ENCODE measurements around the gene BCAS3.

Gene BCAS3

DNA sequence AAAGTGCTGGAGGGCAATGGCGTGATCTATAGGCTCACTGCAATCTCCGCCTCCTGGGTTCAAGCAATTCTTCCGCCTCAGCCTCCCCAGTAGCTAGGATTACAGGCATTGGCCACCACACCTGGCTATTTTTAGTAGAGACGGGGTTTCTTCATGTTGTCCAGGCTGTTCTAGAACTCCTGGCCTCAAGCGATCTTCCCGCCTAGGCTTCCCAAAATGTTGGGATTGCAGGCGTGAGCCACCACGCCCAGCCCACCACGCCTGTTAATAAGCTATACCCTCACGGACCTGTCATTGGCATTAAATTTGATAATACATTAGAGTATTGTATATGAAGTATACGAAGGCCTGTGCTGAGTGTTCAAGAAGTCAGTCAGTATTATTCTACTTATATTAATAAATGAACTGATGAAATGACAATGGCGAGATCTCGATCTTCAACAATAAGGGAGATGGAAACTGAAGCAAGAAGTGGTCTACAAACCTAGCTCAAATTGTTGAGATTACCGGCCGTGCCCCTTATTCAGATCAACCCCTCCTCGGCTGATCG is 818 bp upstream of the BCAS3 start:
- no peak for DNase-seq

DNA sequence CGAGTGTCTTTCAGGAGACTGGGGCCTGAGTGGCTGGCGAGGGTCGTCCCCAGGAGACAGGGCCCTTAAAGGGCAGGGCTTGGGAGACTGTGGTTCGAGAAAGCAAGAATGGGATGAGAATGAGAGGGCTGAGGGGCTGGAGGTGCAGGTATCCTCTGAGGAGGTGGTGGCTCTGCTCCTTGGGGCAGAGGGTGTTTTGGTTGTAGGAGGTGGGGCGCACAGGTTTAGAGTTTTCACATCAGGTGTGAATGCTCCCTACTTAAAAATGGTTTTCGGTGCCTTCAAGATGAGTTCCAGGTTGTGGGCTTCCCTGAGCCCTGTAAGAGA is 430 bp downstream of the BCAS3 start:
- DNase-seq = no peak

DNA sequence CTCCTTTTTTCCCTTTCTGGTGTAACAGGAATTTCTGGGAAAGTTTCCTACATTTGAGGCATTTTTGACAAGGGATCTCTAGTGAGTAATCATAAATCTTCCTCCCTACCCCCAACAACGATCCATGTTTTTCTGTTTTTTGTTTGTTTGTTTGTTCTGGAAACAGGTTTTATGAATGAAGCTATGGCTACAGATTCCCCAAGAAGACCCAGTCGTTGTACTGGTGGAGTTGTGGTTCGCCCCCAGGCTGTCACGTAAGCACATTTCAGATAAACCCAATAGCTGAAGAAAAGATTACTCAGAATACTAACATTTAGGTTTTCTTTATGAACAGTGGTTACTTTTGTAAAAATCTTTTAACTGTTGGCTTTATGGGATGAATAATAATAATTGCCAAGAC is 1.6 kb downstream of the BCAS3 start:
- no peak for DNase-seq

DNA sequence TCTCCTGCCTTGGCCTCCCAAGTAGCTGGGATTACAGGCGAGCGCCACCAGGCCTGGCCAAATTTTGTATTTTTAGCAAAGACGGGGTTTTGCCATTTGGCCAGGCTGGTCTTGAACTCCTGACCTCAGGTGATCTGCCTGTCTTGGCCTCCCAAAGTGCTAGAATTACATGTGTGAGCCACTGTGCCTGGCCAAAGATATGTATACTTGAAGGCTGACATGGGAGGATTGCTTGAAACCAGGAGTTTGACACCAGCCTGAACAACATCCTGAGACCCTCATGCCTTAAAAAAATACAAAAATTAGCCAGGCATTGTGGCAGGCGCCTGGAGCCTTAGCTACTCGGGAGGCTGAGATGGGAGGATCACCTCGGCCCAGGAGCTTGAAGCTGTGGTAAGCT is 3.1 kb downstream of the BCAS3 start:
- DNase-seq = no peak

DNA sequence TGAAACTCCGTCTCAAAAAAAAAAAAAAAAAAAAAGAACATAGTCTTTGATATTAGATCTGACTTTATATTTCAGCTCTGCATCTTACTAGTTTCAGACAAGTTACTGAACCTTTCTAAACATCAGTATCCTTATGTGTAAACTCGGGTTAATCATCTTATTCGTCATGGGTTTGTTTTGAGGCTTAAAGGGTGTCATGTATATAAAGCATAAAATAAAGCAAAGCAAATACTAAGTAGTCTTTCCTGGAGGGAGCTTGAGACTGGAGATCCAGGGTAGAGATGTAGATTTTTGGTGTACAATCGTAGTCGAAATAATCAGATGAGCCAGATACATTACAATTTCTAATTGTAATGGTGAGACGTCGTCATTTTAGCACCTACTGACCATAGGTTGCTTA is 7.8 kb downstream of the BCAS3 start:
- no peak for DNase-seq

DNA sequence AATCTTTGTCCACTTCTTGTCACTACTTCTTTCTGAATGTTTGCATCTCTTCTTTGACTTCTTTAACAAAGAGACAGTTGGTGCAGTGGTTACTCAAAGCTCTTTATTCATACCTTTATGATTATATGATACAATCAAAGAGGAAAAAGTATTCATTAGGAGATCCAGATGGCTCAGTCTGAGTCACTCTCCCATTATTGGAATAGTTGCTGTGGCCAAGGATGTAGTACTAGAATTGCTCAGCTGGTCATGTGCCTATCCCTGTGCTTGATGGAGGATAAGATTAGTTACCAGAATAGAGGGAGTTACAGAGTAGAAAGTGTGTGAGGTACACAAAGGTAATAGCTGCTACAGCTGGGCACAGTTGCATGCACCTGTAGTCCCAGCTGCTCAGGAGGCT is 18.3 kb downstream of the BCAS3 start:
- no peak for DNase-seq

DNA sequence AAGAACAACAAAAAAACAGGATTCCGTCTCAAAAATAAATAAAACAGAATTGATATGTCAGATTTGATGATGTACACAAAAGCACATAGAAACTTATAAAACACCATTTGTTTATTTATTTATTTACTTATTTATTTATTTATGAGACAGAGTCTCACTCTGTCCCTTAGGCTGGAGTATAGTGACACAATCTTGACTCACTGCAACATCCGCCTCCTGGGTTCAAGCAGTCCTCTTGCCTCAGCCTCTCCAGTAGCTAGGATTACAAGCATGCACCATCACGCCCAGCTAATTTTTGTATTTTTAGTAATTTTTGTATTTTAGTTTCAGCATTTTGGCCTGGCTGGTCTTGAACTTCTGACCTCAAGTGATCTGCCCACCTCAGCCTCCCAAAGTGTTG is 21.4 kb downstream of the BCAS3 start:
- no peak for DNase-seq

DNA sequence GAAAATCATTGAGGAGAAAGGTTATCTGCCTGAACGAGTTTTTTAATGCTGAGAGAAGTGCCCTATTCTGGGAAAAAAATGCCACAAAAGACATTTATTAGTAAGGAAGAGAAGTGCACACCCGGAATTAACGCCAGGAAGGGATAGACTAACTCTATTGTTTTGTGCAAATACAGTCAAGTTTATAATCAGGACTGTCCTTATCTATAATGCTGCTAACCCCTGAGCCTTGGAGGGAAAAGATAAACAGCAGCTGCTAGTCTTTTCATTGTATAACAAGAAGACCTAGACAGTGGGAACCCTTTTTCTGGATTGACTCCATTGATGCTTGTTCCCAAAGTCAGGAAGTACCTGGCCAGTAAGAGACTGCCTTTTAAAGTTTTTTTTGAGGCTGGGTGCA is 26.5 kb downstream of the BCAS3 start:
- peak; percentile 44 for DNase-seq

DNA sequence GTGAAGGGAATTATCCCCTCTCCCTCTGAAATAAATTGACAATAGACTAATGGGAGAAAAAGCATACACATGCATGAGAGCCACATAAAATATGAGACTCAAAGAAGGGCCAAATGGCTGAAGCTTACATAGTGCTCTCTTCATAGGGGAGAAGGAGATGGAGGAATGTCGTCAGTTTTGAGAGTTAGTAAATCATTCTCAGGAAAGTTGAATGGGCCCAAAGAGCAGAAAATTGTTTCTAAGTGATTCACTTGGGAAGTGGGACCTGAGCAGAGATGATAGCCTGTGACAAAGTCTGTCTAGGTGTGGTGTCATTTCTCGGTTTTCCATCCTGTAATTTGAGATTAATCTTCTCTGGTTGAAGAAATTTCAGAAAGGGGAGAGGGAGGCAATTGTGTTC is 35.0 kb downstream of the BCAS3 start:
- no peak for DNase-seq

DNA sequence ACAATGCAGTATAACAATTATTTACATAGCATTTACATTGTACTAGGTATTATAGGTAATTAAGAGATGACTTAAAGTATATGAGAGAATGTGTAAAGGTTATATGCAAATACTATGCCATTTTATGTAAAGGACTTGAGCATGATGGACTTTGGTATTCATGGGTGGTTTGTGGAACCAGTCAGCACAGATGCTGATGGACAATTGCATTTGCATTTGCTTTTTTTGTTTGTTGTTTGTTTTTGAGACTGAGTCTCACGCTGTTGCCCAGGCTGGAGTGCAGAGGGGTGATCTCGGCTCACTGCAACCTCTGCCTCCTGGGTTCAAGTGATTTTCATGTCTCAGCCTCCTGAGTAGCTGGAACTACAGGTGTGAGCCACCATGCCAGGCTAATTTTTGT is 36.0 kb downstream of the BCAS3 start:
- DNase-seq = no peak

DNA sequence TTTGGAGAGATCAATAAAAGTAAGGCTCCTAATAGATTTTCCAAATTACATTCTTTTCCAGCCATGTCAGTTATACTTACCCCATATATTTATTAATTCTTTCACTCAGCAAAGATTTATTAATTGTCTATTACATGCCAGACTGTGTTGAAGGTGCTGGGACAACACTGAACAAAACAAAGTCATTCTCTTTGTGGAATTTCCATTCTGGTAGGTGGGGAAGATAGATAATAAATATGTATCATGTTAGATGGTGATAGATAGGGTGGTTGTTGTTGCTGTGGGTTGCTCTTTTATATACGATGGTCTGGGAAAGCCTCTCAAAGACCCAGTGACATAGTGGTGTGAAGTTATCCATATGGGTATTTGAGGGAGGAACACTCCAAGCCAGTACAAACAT is 39.1 kb downstream of the BCAS3 start:
- no peak for DNase-seq

DNA sequence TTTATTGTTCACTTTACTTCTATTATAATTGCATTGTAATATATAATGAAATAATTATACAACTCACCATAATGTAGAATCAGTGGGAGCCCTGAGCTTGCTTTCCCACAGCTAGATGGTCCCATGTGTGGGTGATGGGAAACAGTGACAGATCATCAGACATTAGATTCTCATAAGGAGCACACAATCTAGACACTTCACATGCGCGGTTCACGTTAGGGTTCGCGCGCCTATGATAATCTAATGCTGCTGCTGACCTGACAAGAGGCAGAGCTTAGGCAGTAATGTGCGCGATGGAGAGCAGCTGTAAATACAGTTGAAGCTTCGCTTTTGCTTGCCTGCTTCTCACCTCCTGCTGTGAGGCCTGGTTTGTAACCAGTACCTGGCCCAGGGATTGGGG is 40.2 kb downstream of the BCAS3 start:
- no peak for DNase-seq

DNA sequence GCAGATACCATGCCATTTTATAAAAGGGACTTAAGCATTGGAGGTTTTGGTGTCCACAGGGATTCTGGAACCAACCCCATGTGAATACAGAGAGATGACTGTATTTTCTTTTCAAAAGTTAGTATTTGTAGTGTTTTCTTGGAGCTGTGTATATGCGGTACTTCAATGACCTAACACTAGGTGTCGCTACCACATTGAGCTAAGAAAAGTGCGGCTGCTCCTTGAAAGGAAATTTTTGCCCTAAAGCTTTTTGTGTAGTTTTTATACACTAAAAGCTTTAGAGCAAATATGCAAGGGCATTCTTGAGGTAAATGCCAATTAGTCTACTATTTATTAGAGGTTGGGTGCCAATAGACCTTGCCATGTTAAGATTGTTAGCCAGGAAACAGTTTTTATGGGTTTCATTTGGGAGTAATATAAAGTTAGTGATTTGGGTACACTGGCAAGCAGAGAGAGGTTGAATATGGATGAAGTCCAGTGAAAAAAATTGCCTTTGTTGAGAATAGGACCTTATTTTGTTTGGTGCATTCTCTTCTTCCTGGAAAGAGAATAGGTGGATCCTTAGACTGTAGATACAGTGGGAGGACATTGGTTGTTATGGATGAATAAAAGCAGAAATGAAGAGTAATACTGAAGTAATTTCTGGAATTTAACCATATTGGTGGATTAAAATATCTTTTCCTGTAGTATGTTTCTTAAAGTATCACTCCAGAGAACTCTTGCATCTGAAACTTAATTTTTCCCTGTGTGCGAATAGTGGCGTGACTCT is 43.3 kb downstream of the BCAS3 start:
- DNase-seq = peak; percentile 67

DNA sequence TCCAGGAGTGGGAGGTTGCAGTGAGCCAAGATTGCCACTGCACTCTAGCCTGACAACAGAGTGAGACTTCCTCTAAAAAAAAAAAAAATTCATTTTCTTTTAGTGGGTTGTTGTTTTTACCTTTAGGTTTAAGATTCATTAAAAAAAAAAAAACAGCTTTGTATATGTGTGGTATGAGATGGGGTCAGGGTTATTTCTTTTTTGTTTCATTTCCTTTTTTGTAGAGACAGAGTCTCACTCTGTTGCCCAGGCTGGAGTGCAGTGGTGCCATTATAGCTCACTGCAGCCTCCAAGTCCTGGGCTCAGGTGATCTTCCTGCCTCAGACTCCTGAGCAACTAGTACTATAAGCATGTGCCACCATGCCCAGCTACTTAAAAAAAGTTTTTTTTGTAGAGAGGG is 47.0 kb downstream of the BCAS3 start:
- DNase-seq = no peak

DNA sequence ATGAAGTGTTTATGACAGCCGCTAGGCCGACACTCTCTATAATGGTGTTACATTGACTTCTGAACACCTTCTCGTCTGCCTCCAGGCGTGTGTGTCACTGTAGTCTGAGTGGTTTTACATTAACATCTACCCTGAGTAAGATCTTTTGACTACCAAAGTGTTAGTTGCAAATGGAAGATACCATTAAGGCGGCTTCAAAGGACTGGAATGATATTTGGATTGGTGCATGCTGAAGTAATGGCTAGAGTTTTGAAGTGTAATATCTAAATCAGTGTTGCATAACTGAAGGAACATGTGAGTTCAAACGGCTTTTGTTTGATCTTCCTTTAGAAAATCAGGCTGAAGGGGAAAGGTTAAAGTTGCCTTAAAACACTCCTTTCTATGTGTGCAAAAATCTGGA is 52.2 kb downstream of the BCAS3 start:
- DNase-seq = no peak

DNA sequence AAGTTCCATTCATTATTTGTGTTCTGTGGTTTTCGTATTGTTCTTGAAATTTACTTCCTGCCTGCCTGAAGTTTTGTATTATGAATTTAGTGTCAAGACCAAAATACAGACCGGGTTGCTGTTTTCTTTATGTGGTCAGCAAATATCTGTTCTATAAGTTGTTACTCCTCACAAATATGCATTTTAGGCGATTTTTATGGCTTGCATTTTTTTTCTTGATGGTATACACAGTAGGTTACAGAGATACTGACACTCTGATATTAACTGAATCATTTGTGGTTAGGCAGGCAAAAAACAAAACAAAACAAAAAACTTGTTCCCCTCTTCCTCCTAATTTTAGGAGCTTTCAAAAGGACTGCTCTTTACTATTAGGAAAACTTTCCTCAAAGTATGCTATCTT is 52.6 kb downstream of the BCAS3 start:
- DNase-seq = no peak

DNA sequence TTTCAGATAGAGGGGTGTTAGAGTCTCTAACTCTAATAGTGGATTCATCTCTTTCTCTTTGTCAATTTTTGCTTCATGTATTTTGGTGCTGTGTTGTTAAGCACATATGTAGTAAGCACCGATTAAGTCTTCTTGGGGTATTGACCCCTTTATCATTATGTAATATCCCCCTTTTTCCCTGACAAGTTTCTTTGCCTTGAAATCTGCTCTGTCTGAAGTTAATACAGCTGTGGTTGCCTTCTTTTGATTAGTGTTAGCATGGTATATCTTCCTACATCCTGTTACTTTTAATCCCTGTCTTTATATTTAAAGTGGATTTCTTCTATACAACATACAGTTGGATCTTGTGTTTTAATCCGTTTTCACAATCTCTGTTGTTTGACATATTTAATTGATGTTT is 60.6 kb downstream of the BCAS3 start:
- DNase-seq = no peak

DNA sequence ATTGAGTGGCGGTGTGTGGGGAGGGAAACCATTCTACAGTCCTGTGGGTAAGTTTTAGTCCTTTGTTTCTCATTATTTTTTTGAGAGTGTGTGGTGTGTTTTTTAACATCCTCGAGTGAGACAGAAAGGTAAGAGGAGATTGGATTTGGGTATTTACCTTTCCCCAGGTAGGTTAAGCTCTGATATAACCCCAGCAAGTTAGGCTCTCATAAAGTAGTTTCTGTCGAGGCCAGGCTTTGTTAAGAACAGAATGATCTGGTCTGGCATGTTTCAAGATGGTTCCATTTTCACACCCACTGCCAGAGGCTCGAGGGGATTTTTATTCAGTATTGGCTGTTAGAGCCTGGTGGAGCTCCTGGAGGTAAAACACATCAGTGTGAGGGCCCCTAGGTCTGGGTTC is 62.9 kb downstream of the BCAS3 start:
- no peak for DNase-seq

DNA sequence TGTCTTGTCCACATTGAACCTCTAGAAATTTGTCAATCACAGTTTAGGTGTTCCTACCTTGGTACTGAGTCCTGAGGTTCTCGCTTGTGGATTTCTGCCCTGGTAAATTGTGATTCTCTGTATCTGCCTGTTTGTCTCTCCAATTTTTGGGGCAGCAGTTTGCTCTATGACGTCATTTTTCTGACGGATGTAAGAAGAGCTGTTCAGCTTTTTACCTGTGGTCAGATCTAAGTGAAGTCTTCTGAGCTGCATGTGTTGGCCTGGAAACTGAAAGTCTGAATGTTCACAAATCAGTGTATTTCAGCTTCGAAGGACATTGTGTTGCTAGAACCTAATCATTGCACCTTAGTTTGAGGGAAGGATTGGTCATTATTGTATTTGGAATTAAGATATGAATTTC is 63.4 kb downstream of the BCAS3 start:
- no peak for DNase-seq

DNA sequence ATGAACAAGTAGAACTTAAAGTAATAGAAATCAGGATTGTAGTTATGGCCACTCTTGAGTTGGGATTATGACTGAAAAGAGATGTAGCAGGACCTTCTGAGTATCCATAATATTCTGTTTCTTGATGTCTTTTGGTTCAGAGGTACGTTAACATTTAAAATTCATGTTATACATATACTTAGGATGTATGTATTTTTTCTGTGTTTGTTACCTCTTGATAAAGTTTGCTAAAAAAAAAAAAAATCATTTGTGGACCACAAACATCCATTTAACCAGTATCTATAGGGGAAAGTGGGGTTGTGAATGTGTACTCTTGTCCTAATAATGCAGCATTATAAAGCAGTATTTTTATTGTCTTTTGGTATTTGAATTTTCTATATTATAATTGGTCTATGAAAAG is 65.6 kb downstream of the BCAS3 start:
- no peak for DNase-seq

DNA sequence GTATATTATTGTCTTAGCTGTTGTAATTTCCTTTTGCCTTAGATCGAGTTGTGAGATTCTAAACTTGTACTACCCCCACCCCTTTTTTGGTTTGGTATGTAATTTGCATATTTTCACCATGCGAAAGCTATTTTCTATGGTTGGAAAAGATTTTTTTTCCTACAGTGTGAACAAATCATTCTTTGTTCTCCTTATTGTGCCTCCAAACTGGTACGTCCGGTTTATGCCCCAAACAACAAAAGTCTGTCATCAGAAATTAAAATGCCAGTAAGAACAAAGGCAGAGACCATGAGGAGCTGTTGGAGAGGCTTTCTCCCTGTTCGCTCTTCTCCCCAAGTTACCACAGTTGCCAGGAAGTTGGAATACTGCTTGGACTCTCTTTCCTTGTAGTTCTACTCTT is 66.1 kb downstream of the BCAS3 start:
- DNase-seq = no peak

DNA sequence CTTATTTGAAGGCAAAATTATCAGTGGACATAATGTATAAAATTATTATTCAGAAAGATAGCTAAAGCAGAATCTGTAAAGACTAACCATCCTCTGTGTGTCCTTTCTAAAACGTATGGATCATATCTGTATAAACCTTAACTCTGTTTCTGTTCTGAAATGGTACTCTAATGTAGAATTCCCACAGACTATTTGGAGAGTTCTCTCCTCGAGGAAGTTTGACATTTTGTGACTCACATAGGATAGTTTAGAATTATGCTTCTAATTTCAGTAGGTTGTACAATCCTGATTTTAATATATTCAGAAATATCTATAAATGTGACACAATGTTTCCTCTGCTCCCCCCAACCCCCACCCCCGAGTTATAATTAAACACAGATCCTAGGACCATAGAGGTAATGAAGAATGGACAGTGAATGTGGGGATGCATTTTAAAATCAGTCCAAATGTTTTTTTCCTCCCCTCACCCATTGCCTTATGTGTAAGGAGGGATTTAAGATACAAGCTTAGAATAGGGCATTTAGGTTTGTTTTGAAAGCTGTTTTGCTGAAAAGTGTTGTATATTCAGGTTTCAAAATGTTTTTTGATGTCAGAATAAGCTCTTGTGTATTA is 66.8 kb downstream of the BCAS3 start:
- DNase-seq = no peak

DNA sequence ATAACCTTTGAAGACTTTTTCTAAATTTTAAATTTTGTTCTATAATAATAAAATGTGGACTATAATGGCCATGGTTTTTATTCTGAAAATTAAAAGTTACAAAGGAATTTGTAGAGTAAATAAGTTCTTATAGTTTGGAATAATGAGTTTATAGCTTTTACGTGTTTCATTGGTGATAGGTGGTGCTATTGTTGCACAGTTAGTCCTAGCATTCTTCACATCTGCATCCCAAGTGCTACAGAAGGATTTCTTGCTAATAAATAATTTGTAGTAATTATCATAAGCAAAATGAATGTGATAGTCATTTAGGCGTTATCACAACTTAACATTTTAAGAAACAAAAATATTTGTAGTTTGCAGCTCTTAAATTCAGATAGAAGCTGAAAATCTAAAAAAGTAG is 67.9 kb downstream of the BCAS3 start:
- DNase-seq = no peak

DNA sequence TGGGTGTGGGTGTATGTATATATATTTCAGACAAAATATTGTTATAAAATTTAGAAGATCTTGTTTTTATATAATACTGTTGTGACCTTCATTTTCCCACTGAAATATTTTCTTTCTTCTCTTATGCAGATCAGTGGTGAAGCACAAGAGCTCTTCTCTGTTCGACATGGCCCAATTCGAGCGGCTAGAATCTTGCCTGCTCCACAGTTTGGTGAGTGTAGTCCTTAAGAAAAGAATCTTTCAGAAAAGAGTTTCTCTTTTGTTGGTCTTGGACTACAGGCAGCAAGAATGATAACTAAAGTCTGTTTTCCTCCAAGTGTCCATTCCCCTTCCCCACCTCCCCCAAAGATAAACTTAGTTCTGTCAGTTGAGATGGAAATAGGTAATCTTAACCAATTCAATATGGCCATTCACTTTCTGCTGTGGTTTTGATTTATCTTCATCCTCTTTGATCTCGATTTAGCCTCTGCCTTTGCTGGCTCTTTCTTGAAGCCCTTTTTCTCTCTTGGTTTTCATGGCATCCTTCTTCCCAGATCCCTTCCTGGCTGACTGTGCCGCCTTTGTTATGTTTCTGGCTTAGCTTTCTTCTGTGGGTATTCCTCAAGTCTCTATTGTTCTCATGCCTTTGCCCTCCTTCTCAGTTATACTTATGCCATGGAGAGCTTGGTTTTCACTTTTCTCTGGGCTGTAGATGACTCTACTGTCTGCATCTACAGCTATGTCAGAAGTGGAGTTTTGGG is 69.6 kb downstream of the BCAS3 start:
- DNase-seq = no peak
